Activated CD4-positive, alpha-beta T cell treated with anti-CD3 and anti-CD28 coated beads, Interleukin-2, amount 10 ng/mL, durations not matched to agents 7 days and 5 days (primary cell): ENCODE measurements around the gene MXRA7. TPM values are rescaled to one million over a fixed set of nuclear protein-coding genes. Genes with fewer than 3 reads are reported as not detected.
A peak's percentile ranks its signal among the peaks of the same experiment; 100 is the strongest.
"Not testable (repeated sequence)": the region's sequence is repeated elsewhere in the genome, so short reads cannot be mapped to it uniquely, and the experiment has no call there.

Experiments
- CTCF ChIA-PET: fragments of 350-600 bp; sonication (Branson Sonifier 250); formaldehyde crosslinking; loops from one replicate; lab custom pipeline; 2021; ENCODE audit warnings: antibody characterized with exemption; lab: Charles Lee
- POLR2A ChIA-PET: fragments of 350-600 bp; sonication (Branson Sonifier 250); formaldehyde crosslinking; loops from one replicate; lab custom pipeline; 2021; ENCODE audit warnings: antibody characterized with exemption; lab: Charles Lee
- DNase-seq: peaks from one replicate; pipeline ENCODE4 v3.0.0-alpha.2; 2020
- H3K27ac Mint-ChIP-seq: one replicate; pipeline ENCODE4 v1.8.0; 2021; ENCODE audit warnings: mild to moderate bottlenecking, moderate library complexity, mixed read lengths
- H3K27me3 Mint-ChIP-seq: one replicate; pipeline ENCODE4 v1.8.0; 2021; ENCODE audit warnings: mixed read lengths
- H3K36me3 Mint-ChIP-seq: one replicate; pipeline ENCODE4 v1.8.0; 2021; ENCODE audit warnings: low read depth, mixed read lengths
- H3K4me1 Mint-ChIP-seq: one replicate; pipeline ENCODE4 v1.8.0; 2021; ENCODE audit warnings: mixed read lengths
- H3K4me3 Mint-ChIP-seq: one replicate; pipeline ENCODE4 v1.8.0; 2021; ENCODE audit warnings: mild to moderate bottlenecking, moderate library complexity, mixed read lengths
- H3K9me3 Mint-ChIP-seq: one replicate; pipeline ENCODE4 v1.8.0; 2021; ENCODE audit warnings: mixed read lengths
- total RNA-seq, 2 experiments: library from RNA; stranded (reverse); gene quantifications; one replicate each; pipeline ENCODE4 v1.2.3, GENCODE V29; 2021

Gene MXRA7
- total RNA-seq, 2 experiments from 2014 or later = 25.7 to 27.3 TPM

- Mint-ChIP-seq H3K27me3 (peaks cover 1% of the 10 kb centered on the region), H3K27ac (peak overlapping the region; percentile 36), H3K4me3 (peak overlapping the region; percentile 68), H3K9me3 (no peaks in the 10 kb centered on the region), H3K36me3 (peaks cover 9% of the 10 kb centered on the region), H3K4me1 (peaks cover 33% of the 10 kb centered on the region)
- ChIA-PET CTCF (interaction anchor here (1.4 to 1.8 kb wide), 2 partner anchors 16 to 186 kb away, joined by 3 to 4 read pairs; no protein-coding TSS in a partner anchor), POLR2A (no interaction called here)
- DNase-seq = no peak
These were observed 1.5 kb downstream of the MXRA7 start for GRCh38 chr17:76709077-76709950.

- POLR2A ChIA-PET = no interaction called here
- no peak for DNase-seq
- H3K27ac Mint-ChIP-seq = no peak overlapping the region
- H3K27me3 Mint-ChIP-seq = peaks cover 1% of the 10 kb centered on the region
- no peaks in the 10 kb centered on the region for H3K9me3 Mint-ChIP-seq
- peak overlapping the region; percentile 68 for H3K4me3 Mint-ChIP-seq
- peaks cover 22% of the 10 kb centered on the region for H3K4me1 Mint-ChIP-seq
- CTCF ChIA-PET = interaction anchor here (1.1 to 1.8 kb wide), 3 partner anchors 10 to 185 kb away, joined by 3 to 4 read pairs (median 4); no protein-coding TSS in a partner anchor
- H3K36me3 Mint-ChIP-seq = peaks cover 3% of the 10 kb centered on the region
These were observed 2.6 kb downstream of the MXRA7 start for GRCh38 chr17:76707985-76708807.

- H3K27ac Mint-ChIP-seq = no peak overlapping the region
- H3K9me3 Mint-ChIP-seq = no peaks in the 10 kb centered on the region
- DNase-seq = no peak
- H3K4me1 Mint-ChIP-seq = peaks cover 16% of the 10 kb centered on the region
- ChIA-PET POLR2A (no interaction called here), CTCF (interaction anchor here (0.6 kb wide), 1 partner anchor 13 kb away, joined by 3 read pairs; no protein-coding TSS in a partner anchor)
- peaks cover 1% of the 10 kb centered on the region for H3K27me3 Mint-ChIP-seq
- H3K36me3 Mint-ChIP-seq = peaks cover 3% of the 10 kb centered on the region
- no peak overlapping the region for H3K4me3 Mint-ChIP-seq
These were observed 3.9 kb downstream of the MXRA7 start for GRCh38 chr17:76706817-76707216.

GRCh38 chr17:76704805-76705204 lies 6.0 kb downstream of the MXRA7 start:
- POLR2A ChIA-PET = no interaction called here
- H3K4me1 Mint-ChIP-seq = peaks cover 6% of the 10 kb centered on the region
- no peak overlapping the region for H3K4me3 Mint-ChIP-seq
- DNase-seq = no peak
- peaks cover 3% of the 10 kb centered on the region for H3K36me3 Mint-ChIP-seq
- no peak overlapping the region for H3K27ac Mint-ChIP-seq
- CTCF ChIA-PET = interaction anchor here (2.7 kb wide), 1 partner anchor 9 kb away, joined by 13 read pairs; no protein-coding TSS in a partner anchor
- H3K27me3 Mint-ChIP-seq = peaks cover 1% of the 10 kb centered on the region
- no peaks in the 10 kb centered on the region for H3K9me3 Mint-ChIP-seq

GRCh38 chr17:76702941-76703637 lies 7.7 kb downstream of the MXRA7 start:
- no peak overlapping the region for H3K27ac Mint-ChIP-seq
- H3K4me3 Mint-ChIP-seq = no peak overlapping the region
- ChIA-PET CTCF (interaction anchor here (1.0 to 2.7 kb wide), 2 partner anchors 11 to 17 kb away, joined by 3 to 13 read pairs; no protein-coding TSS in a partner anchor), POLR2A (no interaction called here)
- peaks cover 3% of the 10 kb centered on the region for H3K4me1 Mint-ChIP-seq
- no peak for DNase-seq
- H3K27me3 Mint-ChIP-seq = no peaks in the 10 kb centered on the region
- H3K9me3 Mint-ChIP-seq = no peaks in the 10 kb centered on the region
- H3K36me3 Mint-ChIP-seq = peaks cover 3% of the 10 kb centered on the region

- Mint-ChIP-seq H3K9me3 (no peaks in the 10 kb centered on the region), H3K27ac (no peak overlapping the region), H3K27me3 (no peaks in the 10 kb centered on the region), H3K4me3 (no peak overlapping the region), H3K4me1 (peaks cover 10% of the 10 kb centered on the region), H3K36me3 (peaks cover 3% of the 10 kb centered on the region)
- POLR2A ChIA-PET = no interaction called here
- no peak for DNase-seq
- CTCF ChIA-PET = interaction anchor here (1.0 kb wide), 1 partner anchor 16 kb away, joined by 3 read pairs; no protein-coding TSS in a partner anchor
These were observed 8.7 kb downstream of the MXRA7 start for GRCh38 chr17:76702076-76702475.

- Mint-ChIP-seq H3K4me3 (no peak overlapping the region), H3K36me3 (peaks cover 3% of the 10 kb centered on the region), H3K9me3 (no peaks in the 10 kb centered on the region), H3K27ac (no peak overlapping the region), H3K27me3 (no peaks in the 10 kb centered on the region), H3K4me1 (peaks cover 15% of the 10 kb centered on the region)
- POLR2A ChIA-PET = no interaction called here
- CTCF ChIA-PET = interaction anchor here (1.0 kb wide), 1 partner anchor 16 kb away, joined by 3 read pairs; no protein-coding TSS in a partner anchor
- DNase-seq = no peak
These were observed 9.2 kb downstream of the MXRA7 start for GRCh38 chr17:76701471-76701967.

- no peaks in the 10 kb centered on the region for H3K27me3 Mint-ChIP-seq
- H3K4me1 Mint-ChIP-seq = peaks cover 21% of the 10 kb centered on the region
- no peaks in the 10 kb centered on the region for H3K9me3 Mint-ChIP-seq
- no peak for DNase-seq
- ChIA-PET CTCF (no interaction called here), POLR2A (no interaction called here)
- no peak overlapping the region for H3K27ac Mint-ChIP-seq
- peaks cover 3% of the 10 kb centered on the region for H3K36me3 Mint-ChIP-seq
- no peak overlapping the region for H3K4me3 Mint-ChIP-seq
These were observed 9.9 kb downstream of the MXRA7 start for GRCh38 chr17:76700617-76701470.

- Mint-ChIP-seq H3K27ac (no peak overlapping the region), H3K4me3 (no peak overlapping the region), H3K36me3 (no peaks in the 10 kb centered on the region), H3K4me1 (peaks cover 27% of the 10 kb centered on the region), H3K27me3 (no peaks in the 10 kb centered on the region), H3K9me3 (no peaks in the 10 kb centered on the region)
- DNase-seq = no peak
- ChIA-PET CTCF (no interaction called here), POLR2A (no interaction called here)
These were observed 10.5 kb downstream of the MXRA7 start for GRCh38 chr17:76700270-76700616.

GRCh38 chr17:76698466-76698977 lies 12.2 kb downstream of the MXRA7 start:
- H3K9me3 Mint-ChIP-seq, DNase-seq, POLR2A ChIA-PET, H3K27ac Mint-ChIP-seq, H3K36me3 Mint-ChIP-seq, H3K27me3 Mint-ChIP-seq, H3K4me3 Mint-ChIP-seq: not testable (repeated sequence)
- CTCF ChIA-PET = interaction anchor here (1.6 to 2.4 kb wide), 2 partner anchors 10 to 17 kb away, joined by 4 to 10 read pairs; no protein-coding TSS in a partner anchor
- H3K4me1 Mint-ChIP-seq = peaks cover 30% of the 10 kb centered on the region

GRCh38 chr17:76697702-76698465 lies 12.9 kb downstream of the MXRA7 start:
- Mint-ChIP-seq H3K36me3 (no peaks in the 10 kb centered on the region), H3K4me1 (peaks cover 30% of the 10 kb centered on the region)

More at GRCh38 chr17:76697702-76698465, 12.9 kb downstream of the MXRA7 start:
- no peak for DNase-seq
- no peak overlapping the region for H3K27ac Mint-ChIP-seq
- no peaks in the 10 kb centered on the region for H3K9me3 Mint-ChIP-seq
- POLR2A ChIA-PET = no interaction called here
- CTCF ChIA-PET = interaction anchor here (0.5 to 2.4 kb wide), 4 partner anchors 10 to 565 kb away, joined by 3 to 10 read pairs (median 4); no protein-coding TSS in a partner anchor
- no peak overlapping the region for H3K4me3 Mint-ChIP-seq
- H3K27me3 Mint-ChIP-seq = no peaks in the 10 kb centered on the region
